SK-N-MC (cell line): ENCODE measurements around the gene STATH.
"Not testable (repeated sequence)": the region's sequence is repeated elsewhere in the genome, so short reads cannot be mapped to it uniquely, and the experiment has no call there.

ENCODE experiments used
- DNase-seq: peaks from one replicate; pipeline ENCODE4 v3.0.0-alpha.2; 2011; ENCODE audit warnings: low read depth, low spot score
- H3K27ac ChIP-seq: fragments of 200-600 bp; sonication (generic); 2 replicates; pipeline ENCODE4 v1.5.1; 2016; ENCODE audit warnings: mixed run types
- H3K36me3 ChIP-seq: fragments of 200-600 bp; sonication (generic); 2 replicates; pipeline ENCODE4 v1.6.1; 2017; ENCODE audit warnings: antibody characterized with exemption, low read length, mixed read lengths; ENCODE audit not compliant: insufficient read depth
- H3K4me3 ChIP-seq: fragments of 200-600 bp; sonication (generic); 2 replicates; pipeline ENCODE4 v1.5.1; 2016
- H3K9ac ChIP-seq: fragments of 200-600 bp; sonication (generic); 2 replicates; pipeline ENCODE4 v1.8.0; 2017; ENCODE audit warnings: mixed run types, mixed read lengths; ENCODE audit not compliant: insufficient read length
- H3K9me3 ChIP-seq: fragments of 200-600 bp; sonication (generic); 2 replicates; pipeline ENCODE4 v1.6.1; 2017; ENCODE audit warnings: low read depth, mild to moderate bottlenecking, antibody characterized with exemption, low read length, moderate library complexity, mixed read lengths
- EZH2 ChIP-seq: fragments of 200-600 bp; sonication (generic); IDR thresholded peaks from one replicate; pipeline ENCODE4 v1.6.1; 2017; ENCODE audit warnings: antibody characterized with exemption
- FOXP2 ChIP-seq: optimal IDR thresholded peaks from 2 replicates; pipeline ENCODE3; 2011; ENCODE audit warnings: mild to moderate bottlenecking, moderate library complexity; ENCODE audit not compliant: insufficient read depth; ENCODE audit errors: extremely low read length, control extremely low read depth
- POLR2AphosphoS5 ChIP-seq: IDR thresholded peaks from 2 replicates; pipeline ENCODE4 v1.6.1; 2012; ENCODE audit warnings: mild to moderate bottlenecking, low read depth, low read length, borderline replicate concordance

Gene STATH

DNA sequence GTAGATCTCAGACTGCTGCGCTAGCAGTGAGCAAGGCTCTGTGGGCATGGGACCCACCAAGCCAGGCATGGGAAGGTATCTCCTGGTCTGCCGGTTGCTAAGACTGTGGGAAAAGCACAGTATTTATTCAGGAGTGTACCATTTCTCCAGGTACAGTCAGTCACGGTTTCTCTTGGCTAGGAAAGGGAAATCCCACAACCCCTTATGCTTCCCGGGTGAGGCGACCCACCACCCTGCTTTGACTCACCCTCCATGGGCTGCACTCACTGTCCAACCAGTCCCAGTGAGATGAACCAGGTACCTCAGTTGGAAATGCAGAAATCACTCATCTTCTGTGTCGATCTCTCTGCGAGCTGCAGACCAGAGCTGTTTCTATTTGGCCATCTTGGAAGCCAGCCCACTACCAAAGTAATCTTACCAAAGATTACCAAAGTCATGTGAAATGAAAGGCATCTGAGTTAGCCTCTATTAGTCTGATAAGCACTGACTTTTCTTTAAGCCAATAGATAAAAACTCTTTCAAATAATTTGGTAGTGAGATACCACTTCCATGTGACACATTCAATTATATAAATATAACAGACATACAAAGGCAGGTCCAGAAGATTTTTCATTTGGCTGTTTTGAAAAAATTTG lies 46.0 kb downstream of the STATH start:
- TF ChIP-seq POLR2AphosphoS5 (no peak), FOXP2 (no peak), EZH2 (no peak)
- DNase-seq = no peak
- Histone ChIP-seq H3K4me3 (no peak overlapping the region), H3K9ac (no peak overlapping the region), H3K36me3 (no peaks in the 10 kb centered on the region), H3K27ac (no peak overlapping the region), H3K9me3 (no peaks in the 10 kb centered on the region)

DNA sequence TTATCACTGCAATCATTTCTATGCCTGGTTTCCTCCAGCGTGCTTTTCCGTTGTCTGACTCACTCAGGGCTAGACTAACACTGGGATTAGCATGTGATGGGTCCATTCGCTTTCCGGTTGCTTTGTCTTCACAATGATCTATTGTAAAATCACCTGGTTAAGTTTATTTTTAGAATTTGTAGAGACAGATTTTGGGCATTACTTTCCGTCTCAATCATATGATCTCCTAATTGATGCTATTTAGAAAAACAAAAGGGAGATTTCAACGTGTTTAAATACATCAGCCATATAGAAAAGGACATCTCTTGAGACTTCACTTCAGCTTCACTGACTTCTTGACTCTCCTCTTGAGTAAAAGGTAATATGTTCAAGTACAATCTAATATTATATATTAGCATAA lies 54.4 kb downstream of the STATH start, which contains the start of gene HTN1:
TSS of gene HTN1 (plus strand) at position 301 of the 400 bp plus-strand sequence. CDS start 2,639 bp downstream, outside the sequence.
- not testable (repeated sequence) for H3K4me3 ChIP-seq, DNase-seq, H3K9me3 ChIP-seq, H3K27ac ChIP-seq, H3K36me3 ChIP-seq, H3K9ac ChIP-seq
